OCI-LY1 (cell line): ENCODE results near the gene LENG1.

ENCODE experiments used
- EZH2 ChIP-seq: fragments of 200-600 bp; sonication (generic), shearing (Covaris generic); IDR thresholded peaks from 2 replicates; pipeline ENCODE4 v1.8.0; 2017; ENCODE audit warnings: borderline replicate concordance, mixed run types, mild to moderate bottlenecking, antibody characterized with exemption, low read length, moderate library complexity, mixed read lengths
- TF ChIP-seq, protein P1 (sequence below): fragments of 200-600 bp; sonication (generic), shearing (Covaris generic); IDR thresholded peaks from 2 replicates; pipeline ENCODE4 v1.5.1; 2017; ENCODE audit warnings: mild to moderate bottlenecking, antibody characterized with exemption, low read length, moderate library complexity, mixed read lengths

DNA sequence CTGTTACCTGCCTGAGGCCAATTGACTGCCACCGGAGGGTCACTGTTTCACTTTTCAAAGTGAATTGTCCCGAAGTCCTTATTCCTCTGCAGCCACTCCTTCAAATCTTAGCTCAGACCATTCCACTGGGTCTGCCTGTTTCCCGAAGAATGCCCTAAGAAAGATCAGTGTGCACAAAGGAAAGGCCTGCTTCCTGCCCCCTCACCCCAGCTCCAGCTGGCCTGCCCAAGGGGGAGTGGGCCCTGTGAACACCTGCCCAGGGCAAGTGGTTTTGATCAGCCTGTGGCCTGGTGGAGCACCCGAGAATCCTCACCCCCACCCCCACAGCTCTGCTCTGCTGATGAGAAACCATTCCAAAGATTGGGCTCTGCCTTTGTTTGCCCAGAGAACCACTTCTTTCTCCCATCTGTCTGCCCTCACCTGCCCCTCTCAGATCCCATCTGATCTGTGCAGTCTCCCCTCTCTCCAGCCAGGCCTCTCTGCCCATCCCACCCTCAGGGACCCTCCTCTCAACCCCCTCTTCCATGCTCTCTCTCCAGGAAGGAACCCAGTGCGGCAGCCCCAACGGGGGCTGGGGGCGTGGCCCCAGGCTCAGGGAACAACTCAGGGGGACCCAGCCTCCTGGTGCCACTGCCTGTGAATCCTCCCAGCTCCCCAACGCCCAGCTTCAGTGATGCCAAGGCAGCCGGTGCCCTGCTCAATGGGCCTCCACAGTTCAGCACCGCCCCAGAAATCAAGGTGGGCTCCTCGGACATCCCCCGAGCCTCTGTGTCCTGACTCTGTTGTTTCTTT lies 10.3 kb downstream of the LENG1 start:
- TF ChIP-seq, protein P1, sequence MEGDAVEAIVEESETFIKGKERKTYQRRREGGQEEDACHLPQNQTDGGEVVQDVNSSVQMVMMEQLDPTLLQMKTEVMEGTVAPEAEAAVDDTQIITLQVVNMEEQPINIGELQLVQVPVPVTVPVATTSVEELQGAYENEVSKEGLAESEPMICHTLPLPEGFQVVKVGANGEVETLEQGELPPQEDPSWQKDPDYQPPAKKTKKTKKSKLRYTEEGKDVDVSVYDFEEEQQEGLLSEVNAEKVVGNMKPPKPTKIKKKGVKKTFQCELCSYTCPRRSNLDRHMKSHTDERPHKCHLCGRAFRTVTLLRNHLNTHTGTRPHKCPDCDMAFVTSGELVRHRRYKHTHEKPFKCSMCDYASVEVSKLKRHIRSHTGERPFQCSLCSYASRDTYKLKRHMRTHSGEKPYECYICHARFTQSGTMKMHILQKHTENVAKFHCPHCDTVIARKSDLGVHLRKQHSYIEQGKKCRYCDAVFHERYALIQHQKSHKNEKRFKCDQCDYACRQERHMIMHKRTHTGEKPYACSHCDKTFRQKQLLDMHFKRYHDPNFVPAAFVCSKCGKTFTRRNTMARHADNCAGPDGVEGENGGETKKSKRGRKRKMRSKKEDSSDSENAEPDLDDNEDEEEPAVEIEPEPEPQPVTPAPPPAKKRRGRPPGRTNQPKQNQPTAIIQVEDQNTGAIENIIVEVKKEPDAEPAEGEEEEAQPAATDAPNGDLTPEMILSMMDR: no peak
- no peak for TF ChIP-seq EZH2
